ENCODE measurements around the gene DGKE.

DGKE gene

GRCh38 chr17:56849131-56849530, 15.2 kb downstream of the DGKE start:
- DNase-seq (ENCODE audit: low read depth, low spot score) = no peak

GRCh38 chr17:56850591-56850990, 16.6 kb downstream of the DGKE start:
- DNase-seq (ENCODE audit: low read depth, low spot score) = no peak

DNA sequence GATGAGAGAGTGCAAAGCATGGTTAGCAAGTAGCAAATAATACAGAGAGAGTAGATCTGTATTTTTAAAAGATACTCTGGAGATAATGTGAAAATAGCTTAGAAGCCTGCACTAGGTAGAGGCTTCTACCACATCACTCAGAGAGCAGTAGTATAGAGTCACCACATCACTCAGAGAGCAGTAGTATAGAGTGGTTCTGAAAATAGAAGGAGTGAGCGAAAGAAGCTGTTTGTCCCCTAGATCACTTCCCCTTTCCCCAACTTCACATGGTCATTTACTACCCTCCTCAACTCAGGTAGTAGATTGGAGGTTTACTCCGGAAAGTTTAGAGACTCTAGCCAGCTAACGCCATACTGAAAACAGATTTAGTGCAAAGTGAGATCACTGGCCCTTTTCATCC, 17.1 kb downstream of the DGKE start:
- no peak for DNase-seq (ENCODE audit: low read depth, low spot score)

DNA sequence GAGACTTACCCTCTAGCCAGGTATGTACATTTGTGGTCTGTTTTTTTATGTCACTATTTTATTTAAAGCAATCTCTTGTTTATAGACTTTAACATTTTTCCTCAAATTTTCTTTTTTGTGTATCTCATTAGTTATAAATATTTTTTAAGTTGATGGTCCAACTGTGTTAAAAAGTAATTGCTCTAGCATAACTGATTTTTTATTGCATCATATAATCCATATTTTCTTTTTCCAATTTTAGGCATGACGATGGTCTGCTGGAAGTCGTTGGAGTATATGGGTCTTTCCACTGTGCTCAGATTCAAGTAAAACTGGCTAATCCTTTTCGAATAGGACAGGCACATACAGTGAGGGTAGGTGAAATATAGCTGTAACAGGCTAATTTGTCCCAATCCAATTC, 27.9 kb downstream of the DGKE start:
- no peak for DNase-seq (ENCODE audit: low read depth, low spot score)

- peak; percentile 10 for DNase-seq (ENCODE audit: low read depth, low spot score)
Measured at GRCh38 chr17:56863974-56864373, 30.0 kb downstream of the DGKE start.

GRCh38 chr17:56866076-56866475, 32.1 kb downstream of the DGKE start:
- peak; percentile 45 for DNase-seq (ENCODE audit: low read depth, low spot score)

DNA sequence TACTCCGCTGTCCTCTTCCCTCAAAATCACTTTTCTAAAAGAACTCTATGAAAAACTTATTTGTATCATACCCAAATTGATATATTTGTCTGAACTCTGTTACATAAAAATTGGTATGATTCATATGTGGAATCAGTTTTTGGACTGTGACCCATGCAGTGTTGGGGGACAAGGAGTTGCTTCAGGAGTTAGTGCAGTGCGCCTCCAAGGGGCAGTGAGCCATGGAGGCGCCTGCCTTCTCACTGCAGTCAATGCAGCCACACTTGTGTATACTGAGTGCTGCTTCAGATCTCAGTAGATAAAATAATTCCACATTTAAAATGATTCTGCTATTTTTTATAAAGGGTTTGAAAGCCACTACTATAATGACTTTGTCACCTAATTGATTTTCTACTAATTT, 32.5 kb downstream of the DGKE start:
- no peak for DNase-seq (ENCODE audit: low read depth, low spot score)

- DNase-seq (ENCODE audit: low read depth, low spot score) = peak; percentile 51
Measured at GRCh38 chr17:56867948-56868376, 34.0 kb downstream of the DGKE start.

- DNase-seq (ENCODE audit: low read depth, low spot score) = no peak
Measured at GRCh38 chr17:56868716-56869115, 34.8 kb downstream of the DGKE start.

GRCh38 chr17:56870081-56870651, 36.2 kb downstream of the DGKE start:
- DNase-seq (ENCODE audit: low read depth, low spot score) = no peak

DNA sequence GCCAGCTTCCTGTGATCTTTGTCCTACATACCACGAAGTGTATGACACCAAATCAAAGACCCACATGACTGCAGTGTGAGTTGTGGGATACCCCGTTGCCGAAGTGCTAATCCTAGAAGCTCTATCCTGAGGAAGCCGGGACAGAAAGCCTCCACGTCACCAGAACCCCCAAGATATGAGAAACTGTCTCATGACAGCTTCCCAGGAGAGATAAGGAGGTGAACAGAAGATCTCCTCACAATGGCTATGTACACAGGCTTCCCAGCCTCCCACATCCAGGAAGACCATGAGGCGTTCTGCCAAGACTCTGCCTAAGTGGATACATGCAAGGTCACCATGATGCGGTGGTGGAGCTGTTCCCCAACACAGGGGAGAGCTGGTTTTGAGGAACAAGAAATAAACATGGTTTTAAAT, 42.8 kb downstream of the DGKE start:
- DNase-seq (ENCODE audit: low read depth, low spot score) = no peak

GRCh38 chr17:56879280-56879679, 45.3 kb downstream of the DGKE start:
- DNase-seq (ENCODE audit: low read depth, low spot score) = no peak

DNA sequence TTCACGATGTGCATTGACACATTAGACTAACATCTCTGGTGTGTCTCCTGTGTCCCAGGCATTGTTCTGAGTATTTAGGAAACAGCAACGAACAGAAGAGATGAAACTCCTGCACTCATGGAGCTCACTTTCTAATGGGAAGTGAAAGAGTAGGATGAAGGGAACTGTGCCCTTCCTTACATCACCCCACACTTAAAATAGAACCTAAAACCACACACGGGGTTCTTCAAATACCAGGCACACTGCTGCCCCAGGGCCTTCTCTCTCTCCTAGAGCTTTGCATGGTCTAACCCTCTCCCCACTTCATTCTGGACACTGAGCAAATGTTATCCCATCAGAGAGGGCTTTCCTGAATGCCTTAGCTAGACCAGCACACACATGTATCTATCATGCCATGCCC, 46.2 kb downstream of the DGKE start:
- no peak for DNase-seq (ENCODE audit: low read depth, low spot score)

DNA sequence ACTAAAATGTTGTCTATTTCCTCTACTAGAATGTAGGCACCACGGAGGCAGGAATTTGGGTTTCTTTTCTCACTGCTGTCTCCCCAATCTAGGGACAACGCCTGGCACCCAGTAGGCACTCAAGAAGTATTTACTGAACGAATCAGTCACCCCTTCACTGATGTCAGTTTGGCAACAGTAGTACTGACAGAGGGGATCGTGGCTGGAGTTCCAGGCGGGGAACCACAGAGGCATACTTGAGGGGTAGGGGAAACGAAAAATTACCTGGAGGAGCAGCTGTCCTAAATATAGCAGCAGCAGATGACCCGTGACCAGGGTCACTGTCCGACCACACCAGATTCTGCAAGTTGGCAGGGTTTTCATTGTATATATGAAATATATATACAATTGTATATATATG, 46.6 kb downstream of the DGKE start:
- no peak for DNase-seq (ENCODE audit: low read depth, low spot score)

DNA sequence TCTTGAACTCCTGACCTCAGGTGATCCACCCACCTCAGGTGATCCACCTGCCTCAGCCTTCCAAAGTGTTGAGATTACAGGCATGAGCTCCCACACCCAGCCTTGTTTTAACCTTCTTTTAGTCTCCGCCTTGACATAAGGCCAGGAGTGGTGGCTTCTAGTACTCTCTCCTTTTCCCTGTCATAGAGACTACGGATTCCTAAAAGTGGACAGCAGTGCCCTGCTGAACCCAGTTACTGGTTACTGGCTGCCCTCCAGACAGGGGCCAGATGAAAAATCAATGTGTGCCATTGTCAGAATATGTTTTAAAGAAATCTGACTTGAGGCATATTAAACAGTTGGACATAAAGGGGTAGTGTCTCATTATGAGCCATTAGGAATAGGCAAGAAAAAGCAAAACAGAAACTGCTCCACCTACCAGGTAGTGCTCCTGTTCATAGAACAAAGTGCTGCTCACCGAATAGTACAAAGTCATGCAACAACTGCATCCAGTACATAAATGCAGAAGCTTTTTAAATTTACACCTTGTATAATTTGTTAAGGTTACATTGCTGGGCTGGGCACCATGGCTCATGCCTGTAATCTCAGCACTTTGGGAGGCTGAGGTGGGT, 47.8 kb downstream of the DGKE start:
- no peak for DNase-seq (ENCODE audit: low read depth, low spot score)

- no peak for DNase-seq (ENCODE audit: low read depth, low spot score)
Measured at GRCh38 chr17:56883616-56884015, 49.7 kb downstream of the DGKE start.

DNA sequence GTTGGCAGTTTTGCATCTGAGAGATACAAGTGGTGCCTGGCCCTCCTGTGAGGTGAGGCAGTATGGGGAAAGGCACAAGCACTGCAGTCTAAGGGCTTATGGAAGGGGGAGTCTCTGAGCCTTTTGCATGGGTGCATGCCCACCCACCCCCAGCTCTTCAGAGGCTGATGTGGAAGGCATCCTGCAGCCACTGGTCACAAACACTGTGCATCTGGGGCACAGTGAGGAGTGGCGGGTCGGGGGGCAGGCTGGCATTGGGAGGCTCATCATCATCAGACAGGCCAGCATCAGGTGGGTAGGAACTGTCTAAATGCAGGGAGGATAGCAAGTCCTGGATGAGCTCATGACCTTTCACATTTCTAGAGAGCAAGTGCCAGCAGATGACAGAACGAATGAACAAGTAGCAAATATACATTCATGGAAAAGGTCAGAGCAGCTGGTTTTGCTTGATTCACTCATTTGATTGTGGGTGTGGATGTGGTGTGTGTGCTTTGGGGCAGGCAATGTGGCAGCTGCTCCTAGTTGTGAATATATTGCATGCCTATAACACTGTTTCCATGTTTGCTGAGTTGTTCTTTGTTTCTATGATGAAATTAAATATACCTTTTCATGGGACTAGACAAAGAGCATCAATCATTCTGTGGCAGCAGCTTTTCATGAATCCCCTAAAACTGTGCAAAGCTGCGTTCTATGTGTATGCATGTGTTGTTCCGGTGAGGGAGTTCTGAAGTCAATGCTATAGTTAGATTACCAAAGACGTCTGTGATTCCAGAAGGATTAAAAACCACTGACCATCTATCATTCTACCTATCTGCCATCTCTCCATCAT, 50.7 kb downstream of the DGKE start:
- no peak for DNase-seq (ENCODE audit: low read depth, low spot score)

DNA sequence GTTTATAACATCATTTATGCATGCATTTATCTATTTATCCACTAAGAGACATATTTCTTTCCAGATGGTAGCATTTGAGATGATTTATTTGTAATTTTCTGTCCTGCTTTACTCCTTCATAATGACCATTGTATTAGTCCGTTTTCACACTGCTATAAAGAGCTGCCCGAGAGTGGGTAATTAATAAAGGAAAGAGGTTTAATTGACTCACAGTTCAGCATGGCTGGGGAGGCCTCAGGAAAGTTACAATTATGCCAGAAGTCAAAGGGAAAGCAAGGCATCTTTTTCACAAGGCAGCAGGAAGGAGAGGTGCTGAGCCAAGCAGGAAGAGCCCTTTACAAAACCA, 51.3 kb downstream of the DGKE start:
- DNase-seq (ENCODE audit: low read depth, low spot score) = no peak

GRCh38 chr17:56886288-56886731, 52.4 kb downstream of the DGKE start:
- no peak for DNase-seq (ENCODE audit: low read depth, low spot score)

DNA sequence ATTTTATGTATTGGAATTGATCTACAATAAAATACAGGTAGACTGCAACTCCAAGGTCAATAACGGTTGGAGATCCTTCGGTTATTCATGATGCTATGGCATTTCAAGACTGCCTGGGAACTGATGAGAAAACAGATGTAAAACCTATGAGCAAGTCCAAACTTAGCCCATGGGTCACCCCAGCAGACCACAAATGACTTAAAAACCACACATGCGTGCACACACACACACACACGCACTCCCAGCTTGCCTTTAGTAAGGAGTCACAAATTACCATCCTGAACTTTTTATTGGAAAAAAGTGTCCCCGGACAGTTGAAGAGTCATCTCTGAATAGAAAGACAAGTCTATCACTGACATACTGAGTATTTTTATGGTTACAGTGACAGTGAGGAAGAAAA, 53.2 kb downstream of the DGKE start:
- DNase-seq (ENCODE audit: low read depth, low spot score) = no peak

DNA sequence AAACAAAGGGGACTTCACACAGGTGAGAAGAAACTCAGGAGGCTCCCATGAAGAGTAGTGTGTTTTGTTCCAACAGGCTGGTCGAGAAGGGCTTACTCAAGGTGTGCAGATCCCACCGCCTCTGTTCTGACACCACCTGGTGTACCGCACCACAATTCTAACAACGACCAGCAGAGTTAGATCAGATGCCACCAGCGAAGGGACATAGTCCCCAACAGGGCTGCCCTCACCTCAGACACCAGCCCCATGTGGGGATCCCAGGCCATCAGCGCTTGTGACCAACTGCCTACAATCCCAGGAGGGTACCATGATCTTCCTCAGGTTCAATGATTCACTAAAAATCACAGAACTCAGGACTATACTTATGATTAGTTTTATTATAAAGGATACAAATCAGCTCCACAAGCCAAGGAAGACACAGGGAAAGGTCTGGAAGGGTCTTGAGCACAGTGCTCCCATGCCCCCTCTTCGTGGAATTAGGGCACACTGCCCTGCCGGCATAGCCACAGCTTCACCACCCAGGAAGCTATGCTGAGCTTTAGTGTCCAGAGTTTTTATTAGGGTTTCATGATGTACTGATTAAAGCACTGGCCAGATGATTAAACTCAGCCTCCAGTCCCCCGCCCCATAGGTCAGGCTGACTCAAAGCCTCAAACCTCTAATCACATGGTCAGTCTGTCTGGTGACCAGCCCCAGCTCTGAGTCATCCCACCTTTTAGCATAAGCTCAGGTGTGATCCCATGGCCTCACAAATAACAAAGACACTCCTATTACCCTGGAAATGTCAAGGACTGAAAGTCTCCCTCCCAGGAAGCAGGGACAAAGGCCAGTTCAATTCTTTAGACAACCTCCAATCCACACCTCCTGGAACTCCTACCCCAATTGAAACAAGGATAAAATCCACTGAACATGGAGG, 53.9 kb downstream of the DGKE start:
- no peak for DNase-seq (ENCODE audit: low read depth, low spot score)

DNA sequence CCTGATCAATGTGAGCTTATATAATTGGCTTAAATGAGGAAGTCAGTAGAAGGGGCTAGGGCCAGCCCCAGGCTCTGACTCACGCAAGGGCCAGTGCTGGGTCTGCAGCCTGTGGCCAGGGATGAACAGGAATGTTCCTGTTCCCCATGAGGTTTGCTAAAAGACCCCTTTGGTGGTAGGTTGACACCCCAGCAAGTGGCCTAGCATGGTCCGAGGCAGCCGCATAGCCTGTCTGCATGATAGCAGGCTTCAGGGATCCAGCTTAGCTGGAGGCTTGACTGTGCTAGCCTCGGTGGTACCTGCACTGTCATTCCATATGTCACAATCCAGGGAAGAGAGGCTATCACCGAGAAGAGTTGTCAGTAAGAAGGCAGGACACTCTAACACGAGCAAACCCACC, 56.4 kb downstream of the DGKE start:
- no peak for DNase-seq (ENCODE audit: low read depth, low spot score)
